ENCODE data around the gene GLS.

DNA sequence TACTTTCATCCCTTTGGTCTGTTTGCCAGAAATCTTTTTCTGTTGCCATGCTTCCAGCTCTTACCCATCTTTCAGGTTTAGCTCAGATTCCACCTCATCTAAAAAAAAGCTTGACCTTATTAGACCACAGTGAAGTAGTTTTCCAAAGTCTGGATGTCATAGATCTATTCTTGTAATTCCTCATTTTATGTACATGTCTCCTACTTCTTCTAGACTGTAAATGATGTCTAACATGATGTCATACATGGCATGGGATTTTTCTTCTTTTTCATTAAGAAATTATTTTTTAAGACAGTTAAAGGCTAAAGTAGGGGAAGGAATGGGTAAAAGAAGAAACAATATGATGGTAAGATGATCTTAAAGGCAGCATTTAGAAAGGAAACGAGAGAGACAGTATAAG is 11.3 kb downstream of the GLS start:
- TF ChIP-seq GABPA (IDR thresholded peaks at IDR 0.05; ENCODE audit: low read depth) (no peak), POLR2AphosphoS5 (IDR thresholded peaks at IDR 0.05; ENCODE audit: low read depth) (no peak)
